SK-N-SH treated with all-trans-retinoic acid at 6 μM for 48 hours (cell line): ENCODE results near the gene SMKR1.

Experiments used
- ATAC-seq: fragments of 200-7000 bp; cut with Tn5 transposase; 3 replicates; pipeline ENCODE4 v1.9.1; 2020; ENCODE audit warnings: mild to moderate bottlenecking, moderate library complexity
- ARNTL ChIP-seq: fragments of 450-650 bp; formaldehyde crosslinking; IDR thresholded peaks from 2 replicates; pipeline ENCODE4 v1.5.0; 2020; ENCODE audit warnings: low read depth, mild to moderate bottlenecking, moderate library complexity, borderline replicate concordance
- BACH2 ChIP-seq: fragments of 250-450 bp; sonication (Bioruptor Pico); IDR thresholded peaks from 2 replicates; pipeline ENCODE4 v1.9.0; 2021; ENCODE audit warnings: mild to moderate bottlenecking, borderline replicate concordance
- CREB5 ChIP-seq: fragments of 250-450 bp; sonication (Bioruptor Pico); IDR thresholded peaks from 2 replicates; pipeline ENCODE4 v1.5.1; 2020; ENCODE audit warnings: low read depth, mild to moderate bottlenecking, moderate library complexity
- CSDC2 ChIP-seq: fragments of 250-450 bp; sonication (Bioruptor Pico); IDR thresholded peaks from 2 replicates; pipeline ENCODE4 v1.5.0; 2020; ENCODE audit warnings: mild to moderate bottlenecking, moderate library complexity
- CSRNP3 ChIP-seq: fragments of 250-450 bp; sonication (Bioruptor Pico); IDR thresholded peaks from 2 replicates; pipeline ENCODE4 v1.5.1; 2021; ENCODE audit warnings: mild to moderate bottlenecking, moderate library complexity
- ESRRG ChIP-seq: fragments of 250-450 bp; sonication (Bioruptor Pico); IDR thresholded peaks from 2 replicates; pipeline ENCODE4 v1.6.1; 2021; ENCODE audit warnings: mild to moderate bottlenecking
- GLIS3 ChIP-seq: fragments of 250-450 bp; sonication (Bioruptor Pico); IDR thresholded peaks from 2 replicates; pipeline ENCODE4 v1.5.0; 2020; ENCODE audit warnings: mild to moderate bottlenecking, moderate library complexity
- ISL1 ChIP-seq: fragments of 250-450 bp; sonication (Bioruptor Pico); IDR thresholded peaks from 2 replicates; pipeline ENCODE4 v2.1.2; 2022; ENCODE audit warnings: mild to moderate bottlenecking, moderate library complexity
- OSR1 ChIP-seq: fragments of 250-450 bp; sonication (Bioruptor Pico); IDR thresholded peaks from 2 replicates; pipeline ENCODE4 v1.8.0; 2022; ENCODE audit warnings: moderate library complexity, mild to moderate bottlenecking, inconsistent platforms
- PATZ1 ChIP-seq: fragments of 250-450 bp; sonication (Bioruptor Pico); IDR thresholded peaks from 2 replicates; pipeline ENCODE4 v1.8.0; 2020; ENCODE audit warnings: mild to moderate bottlenecking, moderate library complexity, borderline replicate concordance
- POU6F1 ChIP-seq: fragments of 250-450 bp; sonication (Bioruptor Pico); IDR thresholded peaks from 2 replicates; pipeline ENCODE4 v1.8.0; 2021; ENCODE audit warnings: low read depth, mild to moderate bottlenecking, moderate library complexity, borderline replicate concordance
- PPARA ChIP-seq: fragments of 250-450 bp; sonication (Bioruptor Pico); IDR thresholded peaks from 2 replicates; pipeline ENCODE4 v1.5.0; 2020; ENCODE audit warnings: mild to moderate bottlenecking, borderline replicate concordance
- RARB ChIP-seq: fragments of 250-450 bp; sonication (Bioruptor Pico); IDR thresholded peaks from 2 replicates; pipeline ENCODE4 v1.8.0; 2021; ENCODE audit warnings: mild to moderate bottlenecking, moderate library complexity
- SNAI2 ChIP-seq: fragments of 250-450 bp; sonication (Bioruptor Pico); IDR thresholded peaks from 2 replicates; pipeline ENCODE4 v1.5.0; 2020; ENCODE audit warnings: mild to moderate bottlenecking, moderate library complexity
- TCF4 ChIP-seq: fragments of 250-450 bp; sonication (Bioruptor Pico); IDR thresholded peaks from 2 replicates; pipeline ENCODE4 v1.8.0; 2021; ENCODE audit warnings: mild to moderate bottlenecking, moderate library complexity, borderline replicate concordance
- TOX ChIP-seq: fragments of 250-450 bp; sonication (Bioruptor Pico); IDR thresholded peaks from 2 replicates; pipeline ENCODE4 v1.8.0; 2021; ENCODE audit warnings: mild to moderate bottlenecking, moderate library complexity, borderline replicate concordance
- TSHZ2 ChIP-seq: fragments of 250-450 bp; sonication (Bioruptor Pico); IDR thresholded peaks from 2 replicates; pipeline ENCODE4 v1.5.0; 2020; ENCODE audit warnings: mild to moderate bottlenecking, moderate library complexity
- ZFP3 ChIP-seq: fragments of 250-450 bp; sonication (Bioruptor Pico); IDR thresholded peaks from 2 replicates; pipeline ENCODE4 v1.5.0; 2020; ENCODE audit warnings: mild to moderate bottlenecking, moderate library complexity
- ZFP30 ChIP-seq: fragments of 450-650 bp; formaldehyde crosslinking; IDR thresholded peaks from 2 replicates; pipeline ENCODE4 v1.5.0; 2022; ENCODE audit warnings: mild to moderate bottlenecking, moderate library complexity
- ZNF565 ChIP-seq: fragments of 450-650 bp; formaldehyde crosslinking; conservative IDR thresholded peaks from 2 replicates; pipeline ENCODE4 v1.5.0; 2020; ENCODE audit warnings: low read depth, mild to moderate bottlenecking, moderate library complexity
- ZNF70 ChIP-seq: fragments of 450-650 bp; formaldehyde crosslinking; IDR thresholded peaks from 2 replicates; pipeline ENCODE4 v1.5.0; 2020; ENCODE audit warnings: mild to moderate bottlenecking, moderate library complexity
- ZNF8 ChIP-seq: fragments of 450-650 bp; formaldehyde crosslinking; IDR thresholded peaks from 2 replicates; pipeline ENCODE4 v1.5.0; 2020; ENCODE audit warnings: mild to moderate bottlenecking, moderate library complexity

SMKR1 gene

GRCh38 chr7:129513546-129513945 is 11.2 kb downstream of the SMKR1 start (continued):
- TF ChIP-seq POU6F1 (CRISPR knock-in tag) (no peak), ARNTL (CRISPR knock-in tag) (no peak), TOX (CRISPR knock-in tag) (no peak), ESRRG (no peak), OSR1 (CRISPR knock-in tag) (no peak), ZNF8 (CRISPR knock-in tag) (no peak), RARB (CRISPR knock-in tag) (no peak)

- TF ChIP-seq ZFP30 (CRISPR knock-in tag) (no peak), TSHZ2 (CRISPR knock-in tag) (no peak), PPARA (CRISPR knock-in tag) (no peak), POU6F1 (CRISPR knock-in tag) (no peak), CSDC2 (CRISPR knock-in tag) (no peak), ISL1 (CRISPR knock-in tag) (no peak), ZNF8 (CRISPR knock-in tag) (no peak), TOX (CRISPR knock-in tag) (no peak), ARNTL (CRISPR knock-in tag) (no peak), ZNF70 (CRISPR knock-in tag) (no peak), ZFP3 (CRISPR knock-in tag) (no peak), CSRNP3 (CRISPR knock-in tag) (no peak), BACH2 (CRISPR knock-in tag) (no peak), PATZ1 (CRISPR knock-in tag) (no peak), GLIS3 (CRISPR knock-in tag) (no peak), RARB (CRISPR knock-in tag) (no peak), SNAI2 (no peak), TCF4 (CRISPR knock-in tag) (no peak)
- no peak for ATAC-seq
These were observed 12.4 kb downstream of the SMKR1 start for GRCh38 chr7:129514683-129515082.

- no peak for ATAC-seq
- TF ChIP-seq ZNF565 (CRISPR knock-in tag) (no peak), CREB5 (CRISPR knock-in tag) (no peak), GLIS3 (CRISPR knock-in tag) (no peak), ZNF8 (CRISPR knock-in tag) (no peak), ISL1 (CRISPR knock-in tag) (no peak), RARB (CRISPR knock-in tag) (no peak), PPARA (CRISPR knock-in tag) (no peak), SNAI2 (no peak), TOX (CRISPR knock-in tag) (no peak), PATZ1 (CRISPR knock-in tag) (no peak), ZFP30 (CRISPR knock-in tag) (no peak), POU6F1 (CRISPR knock-in tag) (no peak), ZFP3 (CRISPR knock-in tag) (no peak), ESRRG (no peak), ZNF70 (CRISPR knock-in tag) (no peak)
These were observed 13.1 kb downstream of the SMKR1 start for GRCh38 chr7:129515381-129515780.
